HL-60 (cell line): Measurements from ENCODE around the gene KIF26B.

Source experiments
- DNase-seq, 2 experiments: peaks; one replicate each; pipeline ENCODE4 v3.0.0-alpha.2; 2010 to 2020; ENCODE audit warnings: low read depth in 1 of 2, low spot score in 1 of 2
- H3K27ac ChIP-seq: fragments of 250-450 bp; sonication (Bioruptor Pico); replicated peaks from 2 replicates; pipeline ENCODE4 v1.5.1; 2020; ENCODE audit warnings: mild to moderate bottlenecking, moderate library complexity
- H3K27me3 ChIP-seq: fragments of 250-450 bp; sonication (Bioruptor Pico); 2 replicates; pipeline ENCODE4 v1.5.1; 2021; ENCODE audit warnings: mild to moderate bottlenecking, moderate library complexity; ENCODE audit not compliant: insufficient read depth, poor library complexity, severe bottlenecking
- H3K4me3 ChIP-seq: replicated peaks from 2 replicates; pipeline ENCODE4 v1.5.1; 2011; ENCODE audit warnings: mild to moderate bottlenecking, control low read depth, low read length; ENCODE audit not compliant: insufficient read depth
- GABPA ChIP-seq: IDR thresholded peaks from 2 replicates; pipeline ENCODE4 v1.6.1; 2012; ENCODE audit warnings: low read depth
- POLR2AphosphoS5 ChIP-seq: IDR thresholded peaks from 2 replicates; pipeline ENCODE4 v1.6.1; 2012; ENCODE audit warnings: low read depth
- SPI1 ChIP-seq: IDR thresholded peaks from 2 replicates; pipeline ENCODE4 v1.6.1; 2012; ENCODE audit warnings: low read depth, mild to moderate bottlenecking, borderline replicate concordance
- TF ChIP-seq, protein P1 (sequence below): IDR thresholded peaks from 2 replicates; pipeline ENCODE4 v1.6.1; 2012; ENCODE audit warnings: low read depth; ENCODE audit not compliant: insufficient replicate concordance
- TF ChIP-seq, protein P2 (sequence below): IDR thresholded peaks from one replicate; pipeline ENCODE4 v1.5.1; 2011; ENCODE audit warnings: low read length, control low read depth, inconsistent platforms; ENCODE audit not compliant: insufficient read depth

The KIF26B gene

DNA sequence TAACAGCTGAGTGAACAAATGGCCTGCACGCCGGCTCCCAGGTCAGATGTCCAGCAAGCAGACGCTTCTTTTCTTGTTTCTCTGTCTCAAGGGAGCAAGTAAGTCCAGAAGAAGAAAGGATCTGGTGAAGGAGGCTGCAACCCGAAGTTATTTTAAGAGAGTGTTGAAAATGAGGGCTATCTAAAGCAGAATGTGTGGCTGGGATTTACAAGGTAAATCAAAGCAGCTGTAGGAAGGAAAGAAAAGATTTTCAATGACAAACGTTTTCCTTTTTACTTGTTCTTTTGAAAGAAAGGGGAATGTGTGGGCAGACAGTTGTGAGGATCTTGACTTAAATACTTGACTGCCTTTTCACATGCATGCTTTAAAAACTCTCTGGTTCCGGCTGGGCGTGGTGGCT is 311.5 kb downstream of the KIF26B start:
- H3K27ac ChIP-seq = no peak overlapping the region
- no peaks in the 10 kb centered on the region for H3K27me3 ChIP-seq
- no peak overlapping the region for H3K4me3 ChIP-seq
- TF ChIP-seq, protein P1, sequence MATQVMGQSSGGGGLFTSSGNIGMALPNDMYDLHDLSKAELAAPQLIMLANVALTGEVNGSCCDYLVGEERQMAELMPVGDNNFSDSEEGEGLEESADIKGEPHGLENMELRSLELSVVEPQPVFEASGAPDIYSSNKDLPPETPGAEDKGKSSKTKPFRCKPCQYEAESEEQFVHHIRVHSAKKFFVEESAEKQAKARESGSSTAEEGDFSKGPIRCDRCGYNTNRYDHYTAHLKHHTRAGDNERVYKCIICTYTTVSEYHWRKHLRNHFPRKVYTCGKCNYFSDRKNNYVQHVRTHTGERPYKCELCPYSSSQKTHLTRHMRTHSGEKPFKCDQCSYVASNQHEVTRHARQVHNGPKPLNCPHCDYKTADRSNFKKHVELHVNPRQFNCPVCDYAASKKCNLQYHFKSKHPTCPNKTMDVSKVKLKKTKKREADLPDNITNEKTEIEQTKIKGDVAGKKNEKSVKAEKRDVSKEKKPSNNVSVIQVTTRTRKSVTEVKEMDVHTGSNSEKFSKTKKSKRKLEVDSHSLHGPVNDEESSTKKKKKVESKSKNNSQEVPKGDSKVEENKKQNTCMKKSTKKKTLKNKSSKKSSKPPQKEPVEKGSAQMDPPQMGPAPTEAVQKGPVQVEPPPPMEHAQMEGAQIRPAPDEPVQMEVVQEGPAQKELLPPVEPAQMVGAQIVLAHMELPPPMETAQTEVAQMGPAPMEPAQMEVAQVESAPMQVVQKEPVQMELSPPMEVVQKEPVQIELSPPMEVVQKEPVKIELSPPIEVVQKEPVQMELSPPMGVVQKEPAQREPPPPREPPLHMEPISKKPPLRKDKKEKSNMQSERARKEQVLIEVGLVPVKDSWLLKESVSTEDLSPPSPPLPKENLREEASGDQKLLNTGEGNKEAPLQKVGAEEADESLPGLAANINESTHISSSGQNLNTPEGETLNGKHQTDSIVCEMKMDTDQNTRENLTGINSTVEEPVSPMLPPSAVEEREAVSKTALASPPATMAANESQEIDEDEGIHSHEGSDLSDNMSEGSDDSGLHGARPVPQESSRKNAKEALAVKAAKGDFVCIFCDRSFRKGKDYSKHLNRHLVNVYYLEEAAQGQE = no peak
- TF ChIP-seq POLR2AphosphoS5 (no peak), SPI1 (no peak), GABPA (no peak)
- TF ChIP-seq, protein P2, sequence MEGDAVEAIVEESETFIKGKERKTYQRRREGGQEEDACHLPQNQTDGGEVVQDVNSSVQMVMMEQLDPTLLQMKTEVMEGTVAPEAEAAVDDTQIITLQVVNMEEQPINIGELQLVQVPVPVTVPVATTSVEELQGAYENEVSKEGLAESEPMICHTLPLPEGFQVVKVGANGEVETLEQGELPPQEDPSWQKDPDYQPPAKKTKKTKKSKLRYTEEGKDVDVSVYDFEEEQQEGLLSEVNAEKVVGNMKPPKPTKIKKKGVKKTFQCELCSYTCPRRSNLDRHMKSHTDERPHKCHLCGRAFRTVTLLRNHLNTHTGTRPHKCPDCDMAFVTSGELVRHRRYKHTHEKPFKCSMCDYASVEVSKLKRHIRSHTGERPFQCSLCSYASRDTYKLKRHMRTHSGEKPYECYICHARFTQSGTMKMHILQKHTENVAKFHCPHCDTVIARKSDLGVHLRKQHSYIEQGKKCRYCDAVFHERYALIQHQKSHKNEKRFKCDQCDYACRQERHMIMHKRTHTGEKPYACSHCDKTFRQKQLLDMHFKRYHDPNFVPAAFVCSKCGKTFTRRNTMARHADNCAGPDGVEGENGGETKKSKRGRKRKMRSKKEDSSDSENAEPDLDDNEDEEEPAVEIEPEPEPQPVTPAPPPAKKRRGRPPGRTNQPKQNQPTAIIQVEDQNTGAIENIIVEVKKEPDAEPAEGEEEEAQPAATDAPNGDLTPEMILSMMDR = no peak
- DNase-seq = no peak

DNA sequence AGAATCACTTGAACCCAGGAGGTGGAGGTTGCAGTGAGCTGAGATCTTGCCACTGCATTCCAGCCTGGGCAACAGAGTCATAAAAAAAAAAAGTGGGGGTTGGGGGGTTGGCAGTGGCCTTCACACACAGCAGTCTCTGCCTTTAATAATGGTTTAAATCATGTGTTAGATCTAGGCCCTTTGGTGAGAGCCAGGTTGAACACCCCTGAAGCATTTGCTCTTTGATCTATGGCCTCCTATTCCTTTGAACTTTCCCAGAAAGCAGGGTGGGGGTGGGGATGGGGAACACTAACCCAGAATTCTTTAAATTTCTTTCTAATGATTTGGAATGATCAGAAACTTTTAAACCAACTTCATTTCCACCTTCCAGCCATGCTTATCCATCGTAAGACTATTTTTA is 313.0 kb downstream of the KIF26B start:
- Histone ChIP-seq H3K27me3 (no peaks in the 10 kb centered on the region), H3K27ac (no peak overlapping the region), H3K4me3 (no peak overlapping the region)
- no peak for DNase-seq
- no peak for TF ChIP-seq POLR2AphosphoS5
- TF ChIP-seq GABPA = no peak
- TF ChIP-seq, protein P2 = no peak
- TF ChIP-seq, protein P1 = no peak
- no peak for TF ChIP-seq SPI1

GRCh38 chr1:245469006-245469405 is 314.2 kb downstream of the KIF26B start:
- no peaks in the 10 kb centered on the region for H3K27me3 ChIP-seq
- no peak for TF ChIP-seq POLR2AphosphoS5
- TF ChIP-seq, protein P2 = no peak
- TF ChIP-seq, protein P1 = no peak
- TF ChIP-seq GABPA = no peak
- TF ChIP-seq SPI1 = no peak
- DNase-seq = no peak
- no peak overlapping the region for H3K27ac ChIP-seq
- no peak overlapping the region for H3K4me3 ChIP-seq
